ENCODE measurements around the gene LCP2.

LCP2 gene

DNA sequence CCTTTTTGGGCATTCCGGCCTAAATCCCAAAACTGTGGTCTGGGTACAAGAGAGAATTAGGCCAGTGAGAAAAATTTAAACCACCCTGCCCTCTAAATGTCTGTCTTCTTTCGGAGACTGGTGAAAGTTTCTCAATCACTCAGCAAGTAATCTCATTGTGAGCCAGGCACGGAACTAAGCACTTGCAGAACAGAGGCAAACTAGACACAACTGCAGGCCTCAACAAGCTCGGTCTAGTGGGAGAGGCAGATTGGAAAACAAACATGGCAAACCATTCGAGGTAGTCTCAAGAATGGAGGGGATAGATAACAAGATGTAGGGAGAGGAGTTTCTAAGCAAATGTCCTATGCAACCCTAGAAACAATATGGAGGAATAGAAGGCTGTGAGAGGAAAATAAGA lies 73.7 kb downstream of the LCP2 start:
- no peaks in the 10 kb centered on the region for H3K9me3 ChIP-seq (ENCODE audit: insufficient read depth, low read length)
- peaks cover 39% of the 10 kb centered on the region for H3K4me1 ChIP-seq (ENCODE audit: low read length)
- no peak overlapping the region for H2AFZ ChIP-seq (ENCODE audit: low read depth, low read length)
- no peaks in the 10 kb centered on the region for H4K20me1 ChIP-seq (ENCODE audit: insufficient read depth, low read length)
- H3K79me2 ChIP-seq (ENCODE audit: low read length) = no peaks in the 10 kb centered on the region
- H3K36me3 ChIP-seq (replicated peaks; ENCODE audit: low read depth, low read length) = no peaks in the 10 kb centered on the region
- H3K9ac ChIP-seq (ENCODE audit: low read length) = no peak overlapping the region
- H3K27me3 ChIP-seq (ENCODE audit: low read depth, low read length) = peaks cover 7% of the 10 kb centered on the region; the same call in 1 of the 2 replicates
- no peak overlapping the region for H3K27ac ChIP-seq (ENCODE audit: low read length)
- no peak overlapping the region for H3K4me3 ChIP-seq (ENCODE audit: low read length)
- peak overlapping the region; percentile 49 for H3K4me2 ChIP-seq (ENCODE audit: low read length)
- no peak for TF ChIP-seq EZH2phosphoT487 (IDR thresholded peaks at IDR 0.05; ENCODE audit: low read depth)
- TF ChIP-seq, protein P1, sequence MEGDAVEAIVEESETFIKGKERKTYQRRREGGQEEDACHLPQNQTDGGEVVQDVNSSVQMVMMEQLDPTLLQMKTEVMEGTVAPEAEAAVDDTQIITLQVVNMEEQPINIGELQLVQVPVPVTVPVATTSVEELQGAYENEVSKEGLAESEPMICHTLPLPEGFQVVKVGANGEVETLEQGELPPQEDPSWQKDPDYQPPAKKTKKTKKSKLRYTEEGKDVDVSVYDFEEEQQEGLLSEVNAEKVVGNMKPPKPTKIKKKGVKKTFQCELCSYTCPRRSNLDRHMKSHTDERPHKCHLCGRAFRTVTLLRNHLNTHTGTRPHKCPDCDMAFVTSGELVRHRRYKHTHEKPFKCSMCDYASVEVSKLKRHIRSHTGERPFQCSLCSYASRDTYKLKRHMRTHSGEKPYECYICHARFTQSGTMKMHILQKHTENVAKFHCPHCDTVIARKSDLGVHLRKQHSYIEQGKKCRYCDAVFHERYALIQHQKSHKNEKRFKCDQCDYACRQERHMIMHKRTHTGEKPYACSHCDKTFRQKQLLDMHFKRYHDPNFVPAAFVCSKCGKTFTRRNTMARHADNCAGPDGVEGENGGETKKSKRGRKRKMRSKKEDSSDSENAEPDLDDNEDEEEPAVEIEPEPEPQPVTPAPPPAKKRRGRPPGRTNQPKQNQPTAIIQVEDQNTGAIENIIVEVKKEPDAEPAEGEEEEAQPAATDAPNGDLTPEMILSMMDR (IDR thresholded peaks at IDR 0.05; ENCODE audit: low read depth, low read length) = no peak

DNA sequence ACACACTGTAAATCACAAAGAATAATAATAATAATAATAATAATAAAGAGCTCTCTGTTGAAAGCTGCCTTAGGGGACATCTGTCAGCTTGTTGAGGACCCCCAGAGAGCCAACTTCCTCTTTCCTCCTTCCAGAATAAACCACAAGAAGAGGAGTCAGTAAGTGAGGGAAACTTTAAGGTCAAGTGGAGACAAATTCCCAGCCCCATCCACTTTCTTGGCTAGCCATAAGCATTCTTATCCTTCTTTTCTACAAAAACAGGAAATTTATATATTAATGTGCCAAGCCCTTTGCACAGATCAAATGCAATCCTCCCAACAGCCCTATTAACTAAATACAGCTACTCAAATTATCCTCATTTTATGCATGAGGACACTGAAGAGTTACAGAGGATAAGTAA lies 74.2 kb downstream of the LCP2 start:
- no peaks in the 10 kb centered on the region for H3K79me2 ChIP-seq (ENCODE audit: low read length)

DNA sequence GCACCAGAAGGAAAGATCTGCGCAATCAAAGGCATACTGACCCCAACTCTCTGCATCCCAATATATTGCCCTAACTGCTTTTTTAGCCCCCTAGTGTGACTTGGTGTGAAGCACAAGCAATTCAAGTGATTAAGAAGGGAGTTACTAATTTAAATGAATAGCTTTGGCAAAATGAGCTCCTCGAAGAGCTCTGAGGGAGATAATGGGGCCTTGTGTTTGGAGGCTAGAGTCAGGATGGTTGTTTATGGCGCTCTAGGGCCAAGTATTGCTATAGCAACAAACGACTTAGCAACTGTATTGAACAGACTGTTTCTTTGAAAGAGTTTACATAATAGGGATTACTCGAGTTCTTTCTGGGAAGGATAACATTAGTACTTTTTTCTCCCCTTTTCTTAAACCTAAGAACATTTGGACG lies 76.2 kb downstream of the LCP2 start:
- Histone ChIP-seq H4K20me1 (ENCODE audit: insufficient read depth, low read length) (no peaks in the 10 kb centered on the region), H3K27ac (ENCODE audit: low read length) (no peak overlapping the region), H3K4me1 (ENCODE audit: low read length) (peaks cover 43% of the 10 kb centered on the region), H3K27me3 (ENCODE audit: low read depth, low read length) (peaks cover 16% of the 10 kb centered on the region), H3K4me2 (ENCODE audit: low read length) (no peak overlapping the region), H2AFZ (ENCODE audit: low read depth, low read length) (no peak overlapping the region), H3K9me3 (ENCODE audit: insufficient read depth, low read length) (no peaks in the 10 kb centered on the region), H3K36me3 (replicated peaks; ENCODE audit: low read depth, low read length) (no peaks in the 10 kb centered on the region), H3K79me2 (ENCODE audit: low read length) (no peaks in the 10 kb centered on the region), H3K9ac (ENCODE audit: low read length) (no peak overlapping the region), H3K4me3 (ENCODE audit: low read length) (no peak overlapping the region)
- no peak for TF ChIP-seq EZH2phosphoT487 (IDR thresholded peaks at IDR 0.05; ENCODE audit: low read depth)
- TF ChIP-seq, protein P1 (IDR thresholded peaks at IDR 0.05; ENCODE audit: low read depth, low read length) = no peak

More for the DNA sequence above, 74.2 kb downstream of the LCP2 start:
- Histone ChIP-seq H3K27me3 (ENCODE audit: low read depth, low read length) (peaks cover 2% of the 10 kb centered on the region; the same call in 1 of the 2 replicates), H2AFZ (ENCODE audit: low read depth, low read length) (no peak overlapping the region), H3K4me3 (ENCODE audit: low read length) (no peak overlapping the region), H3K9ac (ENCODE audit: low read length) (no peak overlapping the region), H3K4me2 (ENCODE audit: low read length) (peak overlapping the region; percentile 49), H3K27ac (ENCODE audit: low read length) (no peak overlapping the region), H3K4me1 (ENCODE audit: low read length) (peaks cover 43% of the 10 kb centered on the region), H4K20me1 (ENCODE audit: insufficient read depth, low read length) (no peaks in the 10 kb centered on the region), H3K9me3 (ENCODE audit: insufficient read depth, low read length) (no peaks in the 10 kb centered on the region), H3K36me3 (replicated peaks; ENCODE audit: low read depth, low read length) (no peaks in the 10 kb centered on the region)
- TF ChIP-seq EZH2phosphoT487 (IDR thresholded peaks at IDR 0.05; ENCODE audit: low read depth) = no peak
- TF ChIP-seq, protein P1 (IDR thresholded peaks at IDR 0.05; ENCODE audit: low read depth, low read length) = no peak

DNA sequence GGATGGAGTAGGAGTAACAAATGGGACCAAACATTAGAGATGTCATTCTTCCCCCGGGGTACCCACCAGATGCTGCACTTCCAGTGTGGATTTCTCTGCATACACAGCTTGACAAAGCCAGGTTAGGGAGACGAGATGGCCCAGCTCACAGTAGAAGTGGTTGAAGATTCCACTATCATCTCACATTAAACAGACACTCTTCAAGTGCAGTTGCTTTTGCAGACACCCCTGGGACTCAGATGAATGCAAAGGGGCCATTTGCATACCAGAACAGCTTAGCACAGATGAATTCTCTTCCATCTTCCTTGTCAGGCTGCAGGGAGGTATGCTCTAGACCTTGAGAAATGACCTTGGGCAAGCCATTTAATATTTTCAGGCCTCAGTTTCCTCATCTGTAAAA lies 77.4 kb downstream of the LCP2 start:
- H3K79me2 ChIP-seq (ENCODE audit: low read length) = no peaks in the 10 kb centered on the region
- H4K20me1 ChIP-seq (ENCODE audit: insufficient read depth, low read length) = no peaks in the 10 kb centered on the region
- H3K36me3 ChIP-seq (replicated peaks; ENCODE audit: low read depth, low read length) = no peaks in the 10 kb centered on the region
- H3K27me3 ChIP-seq (ENCODE audit: low read depth, low read length) = peaks cover 16% of the 10 kb centered on the region
- no peaks in the 10 kb centered on the region for H3K9me3 ChIP-seq (ENCODE audit: insufficient read depth, low read length)
- H2AFZ ChIP-seq (ENCODE audit: low read depth, low read length) = no peak overlapping the region
- no peak for TF ChIP-seq EZH2phosphoT487 (IDR thresholded peaks at IDR 0.05; ENCODE audit: low read depth)
- TF ChIP-seq, protein P1 (IDR thresholded peaks at IDR 0.05; ENCODE audit: low read depth, low read length) = no peak
- peaks cover 43% of the 10 kb centered on the region for H3K4me1 ChIP-seq (ENCODE audit: low read length)
- no peak overlapping the region; the same call in 1 of the 2 replicates for H3K4me2 ChIP-seq (ENCODE audit: low read length)
- no peak overlapping the region for H3K4me3 ChIP-seq (ENCODE audit: low read length)
- no peak overlapping the region for H3K27ac ChIP-seq (ENCODE audit: low read length)
- H3K9ac ChIP-seq (ENCODE audit: low read length) = no peak overlapping the region
